K562 (cell line): ENCODE results near the gene VEGFB.

ENCODE experiments used
- BACH1 ChIP-seq: fragments of 200-800 bp; sonication (Bioruptor generic); IDR thresholded peaks from 2 replicates; pipeline ENCODE4 v1.6.1; 2016; ENCODE audit warnings: missing genetic modification characterization, missing compliant biosample characterization
- CBX3 ChIP-seq, 2 experiments: IDR thresholded peaks; 1 replicate in 1 of 2; 2 replicates in 1 of 2; pipeline ENCODE4 v1.6.1; 2012; ENCODE audit warnings: inconsistent platforms in 2 of 2, low read length in 2 of 2, borderline replicate concordance in 1 of 2, control low read depth in 1 of 2
- KLF10 ChIP-seq: fragments of 250-450 bp; sonication (Bioruptor Pico); IDR thresholded peaks from 2 replicates; pipeline ENCODE4 v1.6.1; 2021; ENCODE audit warnings: matching md5 sums
- NFRKB ChIP-seq: fragments of 450-650 bp; IDR thresholded peaks from 2 replicates; pipeline ENCODE4 v1.6.1; 2016; ENCODE audit warnings: low read depth
- RFX5 ChIP-seq: IDR thresholded peaks from 2 replicates; pipeline ENCODE4 v1.6.1; 2011; ENCODE audit warnings: low read depth, mild to moderate bottlenecking, improper control_type of control experiment, low read length
- ZFP30 ChIP-seq: fragments of 250-450 bp; sonication (Bioruptor Pico); IDR thresholded peaks from 2 replicates; pipeline ENCODE4 v1.8.0; 2022; ENCODE audit warnings: moderate library complexity, mild to moderate bottlenecking, inconsistent platforms, borderline replicate concordance
- TF ChIP-seq, protein P1 (sequence below), 3 experiments: IDR thresholded peaks in 2 of 3; conservative IDR thresholded peaks in 1 of 3; 2 replicates each; pipeline ENCODE4 v1.5.1; 2011 to 2012; ENCODE audit warnings: low read length in 3 of 3, mild to moderate bottlenecking in 3 of 3, control low read depth in 2 of 3, improper control_type of control experiment in 1 of 3, inconsistent platforms in 1 of 3, low read depth in 1 of 3, mixed read lengths in 1 of 3, moderate library complexity in 1 of 3; ENCODE audit not compliant: insufficient read depth in 2 of 3

DNA sequence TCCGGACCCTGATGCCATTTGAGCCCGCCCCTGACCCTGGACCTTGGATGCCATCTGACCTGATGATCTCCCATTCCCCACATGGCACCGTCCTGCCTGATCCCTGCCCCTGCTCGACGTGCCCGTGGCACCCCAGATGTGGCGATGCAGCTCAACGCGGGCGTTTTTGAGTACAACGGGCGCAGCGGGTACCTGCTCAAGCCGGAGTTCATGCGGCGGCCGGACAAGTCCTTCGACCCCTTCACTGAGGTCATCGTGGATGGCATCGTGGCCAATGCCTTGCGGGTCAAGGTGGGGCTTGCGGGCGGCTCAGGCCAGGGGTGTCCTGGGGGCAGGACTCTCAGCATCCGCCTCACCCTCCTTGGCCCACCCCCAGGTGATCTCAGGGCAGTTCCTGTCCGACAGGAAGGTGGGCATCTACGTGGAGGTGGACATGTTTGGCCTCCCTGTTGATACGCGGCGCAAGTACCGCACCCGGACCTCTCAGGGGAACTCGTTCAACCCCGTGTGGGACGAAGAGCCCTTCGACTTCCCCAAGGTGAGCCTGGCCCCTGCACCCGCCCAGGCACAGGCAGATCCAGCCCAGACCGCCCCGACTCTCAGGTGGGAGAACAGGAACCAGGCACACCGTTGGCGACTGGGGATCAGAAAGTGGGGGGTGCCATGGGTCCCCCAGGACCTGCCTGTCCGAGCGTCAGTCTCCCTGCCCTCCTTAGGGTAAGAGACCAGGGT is 28.1 kb downstream of the VEGFB start:
- TF ChIP-seq, protein P1, sequence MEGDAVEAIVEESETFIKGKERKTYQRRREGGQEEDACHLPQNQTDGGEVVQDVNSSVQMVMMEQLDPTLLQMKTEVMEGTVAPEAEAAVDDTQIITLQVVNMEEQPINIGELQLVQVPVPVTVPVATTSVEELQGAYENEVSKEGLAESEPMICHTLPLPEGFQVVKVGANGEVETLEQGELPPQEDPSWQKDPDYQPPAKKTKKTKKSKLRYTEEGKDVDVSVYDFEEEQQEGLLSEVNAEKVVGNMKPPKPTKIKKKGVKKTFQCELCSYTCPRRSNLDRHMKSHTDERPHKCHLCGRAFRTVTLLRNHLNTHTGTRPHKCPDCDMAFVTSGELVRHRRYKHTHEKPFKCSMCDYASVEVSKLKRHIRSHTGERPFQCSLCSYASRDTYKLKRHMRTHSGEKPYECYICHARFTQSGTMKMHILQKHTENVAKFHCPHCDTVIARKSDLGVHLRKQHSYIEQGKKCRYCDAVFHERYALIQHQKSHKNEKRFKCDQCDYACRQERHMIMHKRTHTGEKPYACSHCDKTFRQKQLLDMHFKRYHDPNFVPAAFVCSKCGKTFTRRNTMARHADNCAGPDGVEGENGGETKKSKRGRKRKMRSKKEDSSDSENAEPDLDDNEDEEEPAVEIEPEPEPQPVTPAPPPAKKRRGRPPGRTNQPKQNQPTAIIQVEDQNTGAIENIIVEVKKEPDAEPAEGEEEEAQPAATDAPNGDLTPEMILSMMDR (IDR thresholded peaks at IDR 0.05 in 2 of 3, conservative IDR thresholded peaks at IDR 0.05 in 1 of 3; ENCODE audit: insufficient read depth in 2 of 3, low read depth in 1 of 3, low read length in 3 of 3) = no peak
- TF ChIP-seq BACH1 (tag) = no peak
- no peak for TF ChIP-seq ZFP30 (CRISPR knock-in tag)
- TF ChIP-seq KLF10 = no peak
- TF ChIP-seq NFRKB = no peak
- TF ChIP-seq RFX5 = no peak
- no peak for TF ChIP-seq CBX3 (IDR thresholded peaks at IDR 0.05; ENCODE audit: borderline replicate concordance in 1 of 2, low read length in 2 of 2)
